Fibroblast of lung (primary cell): ENCODE results near the gene TRAPPC12. TPM values are rescaled to one million over a fixed set of nuclear protein-coding genes. Genes with fewer than 3 reads are reported as not detected.

Experiments
- DNase-seq, 2 donors: peaks; one replicate each; pipeline versions ENCODE4 v3.0.0 to v3.0.0-alpha.2; 2010; ENCODE audit warnings: low read depth in 2 of 2
- H2AFZ ChIP-seq: 2 replicates; pipeline ENCODE4 v1.5.1; 2012; ENCODE audit warnings: low read length, control low read depth, inconsistent platforms
- H3K27ac ChIP-seq: 2 replicates; pipeline ENCODE4 v1.5.1; 2011; ENCODE audit warnings: low read length, control low read depth; ENCODE audit not compliant: insufficient read depth
- H3K27me3 ChIP-seq: 2 replicates; pipeline ENCODE4 v1.5.1; 2011; ENCODE audit warnings: mild to moderate bottlenecking, low read length; ENCODE audit not compliant: control insufficient read depth, insufficient read depth
- H3K36me3 ChIP-seq: 2 replicates; pipeline ENCODE4 v1.5.1; 2011; ENCODE audit warnings: low read length; ENCODE audit not compliant: control insufficient read depth, insufficient read depth
- H3K4me1 ChIP-seq: 2 replicates; pipeline ENCODE4 v1.5.1; 2011; ENCODE audit warnings: low read length; ENCODE audit not compliant: control insufficient read depth, insufficient read depth; ENCODE audit errors: extremely low read depth
- H3K4me2 ChIP-seq: 2 replicates; pipeline ENCODE4 v1.5.1; 2011; ENCODE audit warnings: low read length, control low read depth; ENCODE audit not compliant: insufficient read depth; ENCODE audit errors: extremely low read depth
- H3K4me3 ChIP-seq, 4 experiments: fragments of 200-600 bp in 1 of 4; sonication (generic) in 1 of 4; replicated peaks in 1 of 4; 2 replicates each; pipeline ENCODE4 v1.5.1; 2011 to 2016; ENCODE audit warnings: low read length in 4 of 4, low read depth in 3 of 4, mild to moderate bottlenecking in 3 of 4, control low read depth in 2 of 4, inconsistent platforms in 1 of 4, mixed read lengths in 1 of 4; ENCODE audit not compliant: insufficient read depth in 1 of 4; ENCODE audit errors: control extremely low read depth in 1 of 4
- H3K79me2 ChIP-seq: 2 replicates; pipeline ENCODE4 v1.5.1; 2012; ENCODE audit warnings: mild to moderate bottlenecking, low read length, inconsistent platforms; ENCODE audit not compliant: control insufficient read depth, insufficient read depth
- H3K9ac ChIP-seq: 2 replicates; pipeline ENCODE4 v1.5.1; 2011; ENCODE audit warnings: mild to moderate bottlenecking, low read length, control low read depth; ENCODE audit not compliant: insufficient read depth
- H3K9me3 ChIP-seq: 2 replicates; pipeline ENCODE4 v1.5.1; 2012; ENCODE audit warnings: low read depth, low read length; ENCODE audit not compliant: control insufficient read depth, insufficient read depth
- H4K20me1 ChIP-seq: 2 replicates; pipeline ENCODE4 v1.5.1; 2011; ENCODE audit warnings: low read length; ENCODE audit not compliant: control insufficient read depth, insufficient read depth; ENCODE audit errors: extremely low read depth
- CTCF ChIP-seq, 2 donors: IDR thresholded peaks in 1 of 2; conservative IDR thresholded peaks in 1 of 2; 1 replicate in 1 of 2; 2 replicates in 1 of 2; pipeline ENCODE4 v1.5.1; 2011 to 2012; ENCODE audit warnings: low read length in 2 of 2, control low read depth in 1 of 2, inconsistent platforms in 1 of 2, low read depth in 1 of 2, mild to moderate bottlenecking in 1 of 2
- EZH2 ChIP-seq: IDR thresholded peaks from 2 replicates; pipeline ENCODE4 v1.5.1; 2012; ENCODE audit warnings: low read length, control low read depth, mild to moderate bottlenecking; ENCODE audit errors: missing control alignments
- polyA plus RNA-seq, 2 donors: library from polyadenylated mRNA; depleted of rRNA in 1 of 2; stranded (reverse) in 1 of 2; unstranded in 1 of 2; fragments of >200 nt; gene quantifications; 2 replicates each; pipeline ENCODE4 v1.2.1, GENCODE V29; 2011 to 2012; ENCODE audit warnings: missing spikeins in 1 of 2
- total RNA-seq: library from RNA; depleted of rRNA; stranded (reverse); fragments of >200 nt; gene quantifications from 2 replicates; pipeline ENCODE4 v1.2.1, GENCODE V29; 2014

The TRAPPC12 gene
- total and polyA plus RNA-seq, 2 donors (not counting 1 experiment from before 2014, with no cell fraction given) = 33.7 to 53.2 TPM

- no peaks in the 10 kb centered on the region for H4K20me1 ChIP-seq
- no peaks in the 10 kb centered on the region for H3K9me3 ChIP-seq
- no peak for TF ChIP-seq CTCF (conservative IDR thresholded peaks at IDR 0.05 in 1 of 2, IDR thresholded peaks at IDR 0.05 in 1 of 2; ENCODE audit: low read depth in 1 of 2, low read length in 2 of 2)
- no peak for TF ChIP-seq EZH2
- H3K79me2 ChIP-seq = no peaks in the 10 kb centered on the region
- peaks cover 2% of the 10 kb centered on the region for H3K36me3 ChIP-seq
- H2AFZ ChIP-seq = no peak overlapping the region
- H3K4me2 ChIP-seq = no peak overlapping the region
- no peaks in the 10 kb centered on the region for H3K27me3 ChIP-seq
- H3K4me3 ChIP-seq = no peak overlapping the region
- no peak overlapping the region for H3K27ac ChIP-seq
- H3K9ac ChIP-seq = no peak overlapping the region
- H3K4me1 ChIP-seq = no peaks in the 10 kb centered on the region
- DNase-seq = no peak
These were observed 27.0 kb downstream of the TRAPPC12 start for GRCh38 chr2:3406501-3406900.

- Histone ChIP-seq H4K20me1 (no peaks in the 10 kb centered on the region), H3K79me2 (no peaks in the 10 kb centered on the region), H2AFZ (no peak overlapping the region), H3K4me2 (no peak overlapping the region), H3K36me3 (no peaks in the 10 kb centered on the region), H3K27me3 (no peaks in the 10 kb centered on the region), H3K4me1 (no peaks in the 10 kb centered on the region), H3K27ac (no peak overlapping the region), H3K9ac (no peak overlapping the region), H3K9me3 (no peaks in the 10 kb centered on the region), H3K4me3 (no peak overlapping the region)
- TF ChIP-seq EZH2 (no peak), CTCF (conservative IDR thresholded peaks at IDR 0.05 in 1 of 2, IDR thresholded peaks at IDR 0.05 in 1 of 2; ENCODE audit: low read depth in 1 of 2, low read length in 2 of 2) (no peak)
- no peak for DNase-seq
These were observed 29.3 kb downstream of the TRAPPC12 start for GRCh38 chr2:3408781-3409180.

DNA sequence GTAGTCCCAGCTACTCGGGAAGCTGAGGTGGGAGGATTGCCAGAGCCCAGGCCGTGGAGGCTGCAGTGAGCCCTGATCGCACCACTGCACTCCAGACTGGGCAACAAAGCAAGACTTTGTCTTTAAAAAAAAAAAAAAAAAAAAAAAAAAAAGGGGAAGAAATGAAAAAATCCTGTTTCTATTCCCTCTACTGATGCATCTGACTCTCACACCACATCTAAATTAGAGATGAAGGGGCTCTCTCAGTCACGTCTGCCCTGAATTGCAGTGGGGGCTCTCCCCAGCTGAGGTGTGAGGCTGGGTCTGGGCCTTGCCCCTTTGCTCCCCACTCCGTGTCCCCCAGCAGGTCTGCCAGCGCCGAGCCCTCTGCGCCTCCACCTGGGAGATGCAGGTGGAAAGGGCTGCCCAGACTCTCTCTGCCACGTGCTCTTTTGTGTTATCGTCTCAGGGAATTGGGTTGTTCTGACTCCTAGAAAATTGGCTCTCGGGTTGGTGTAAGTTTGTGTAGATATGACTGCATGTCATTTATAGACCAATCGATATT is 30.2 kb downstream of the TRAPPC12 start:
- Histone ChIP-seq H3K9ac (no peak overlapping the region), H3K79me2 (peaks cover 3% of the 10 kb centered on the region)

More for the DNA sequence above, 30.2 kb downstream of the TRAPPC12 start:
- TF ChIP-seq EZH2 (no peak), CTCF (conservative IDR thresholded peaks at IDR 0.05 in 1 of 2, IDR thresholded peaks at IDR 0.05 in 1 of 2; ENCODE audit: low read depth in 1 of 2, low read length in 2 of 2) (no peak)
- H3K36me3 ChIP-seq = peaks cover 2% of the 10 kb centered on the region
- no peak for DNase-seq
- no peak overlapping the region for H2AFZ ChIP-seq
- H3K4me1 ChIP-seq = no peaks in the 10 kb centered on the region
- H3K27ac ChIP-seq = no peak overlapping the region
- no peaks in the 10 kb centered on the region for H3K27me3 ChIP-seq
- no peaks in the 10 kb centered on the region for H3K9me3 ChIP-seq
- no peaks in the 10 kb centered on the region for H4K20me1 ChIP-seq
- no peak overlapping the region for H3K4me3 ChIP-seq
- no peak overlapping the region for H3K4me2 ChIP-seq
